CD4-positive, alpha-beta T cell treated with Interleukin-12 subunit alpha and Interleukin-12 subunit beta, for 1 hour (primary cell): ENCODE measurements around the gene CTNS.

Source experiments
- DNase-seq: peaks from one replicate; pipeline ENCODE4 v3.0.0-alpha.2; 2020

Gene CTNS

GRCh38 chr17:3659541-3660111, 23.1 kb downstream of the CTNS start:
- DNase-seq, result no peak

- DNase-seq, result no peak
Observed at GRCh38 chr17:3660311-3660891, 23.8 kb downstream of the CTNS start.

- DNase-seq, result no peak
Observed at GRCh38 chr17:3663102-3664011, 26.8 kb downstream of the CTNS start.

GRCh38 chr17:3665834-3666233, 29.3 kb downstream of the CTNS start:
- DNase-seq, result no peak

- DNase-seq, result no peak
Observed at GRCh38 chr17:3666516-3666915, 30.0 kb downstream of the CTNS start.

GRCh38 chr17:3667366-3668278, 31.1 kb downstream of the CTNS start:
- DNase-seq, result peak; percentile 2

GRCh38 chr17:3668279-3669084, 31.9 kb downstream of the CTNS start, which contains the start of the genes EMC6 and TAX1BP3:
Gene EMC6 (plus strand): TSS chr17:3668812. CDS start chr17:3669147, 335 bp downstream.
Gene TAX1BP3 (minus strand): TSS chr17:3668578. CDS start chr17:3668526, 52 bp downstream.
- DNase-seq, result peak; percentile 99

GRCh38 chr17:3669085-3669347, 32.5 kb downstream of the CTNS start:
- DNase-seq, result no peak

GRCh38 chr17:3669548-3669947, 33.0 kb downstream of the CTNS start:
- no peak for DNase-seq

- no peak for DNase-seq
Observed at GRCh38 chr17:3672571-3672970, 36.0 kb downstream of the CTNS start.

- DNase-seq, result no peak
Observed at GRCh38 chr17:3675886-3676285, 39.3 kb downstream of the CTNS start.

- DNase-seq, result no peak
Observed at GRCh38 chr17:3678095-3678820, 41.7 kb downstream of the CTNS start.

- no peak for DNase-seq
Observed at GRCh38 chr17:3678821-3679530, 42.4 kb downstream of the CTNS start.

GRCh38 chr17:3679531-3680126, 43.1 kb downstream of the CTNS start:
- no peak for DNase-seq

- no peak for DNase-seq
Observed at GRCh38 chr17:3681057-3681456, 44.5 kb downstream of the CTNS start.

GRCh38 chr17:3681565-3681964, 45.0 kb downstream of the CTNS start:
- DNase-seq, result no peak

- no peak for DNase-seq
Observed at GRCh38 chr17:3682033-3682432, 45.5 kb downstream of the CTNS start.

GRCh38 chr17:3683054-3683511, 46.5 kb downstream of the CTNS start:
- DNase-seq, result peak; percentile 64

GRCh38 chr17:3685174-3685573, 48.6 kb downstream of the CTNS start:
- no peak for DNase-seq

GRCh38 chr17:3688027-3688553, 51.5 kb downstream of the CTNS start:
- DNase-seq, result no peak
